Tibial nerve (tissue), 3 donors: Measurements from ENCODE around the gene GNMT.

Experiments used
- POLR2A ChIP-seq, 2 donors: fragments of 450-650 bp; IDR thresholded peaks; one replicate each; pipeline ENCODE4 v1.6.1; 2017; ENCODE audit warnings: antibody characterized with exemption in 2 of 2, mild to moderate bottlenecking in 2 of 2, moderate library complexity in 2 of 2
- TF ChIP-seq, protein P1 (sequence below), 5 experiments: fragments of 200-600 bp in 3 of 5; fragments of 450-650 bp in 2 of 5; sonication (generic) in 3 of 5; IDR thresholded peaks; one replicate each; pipeline ENCODE4 v1.5.1; 2016 to 2019; ENCODE audit warnings: antibody characterized with exemption in 5 of 5, mild to moderate bottlenecking in 3 of 5, moderate library complexity in 2 of 5

DNA sequence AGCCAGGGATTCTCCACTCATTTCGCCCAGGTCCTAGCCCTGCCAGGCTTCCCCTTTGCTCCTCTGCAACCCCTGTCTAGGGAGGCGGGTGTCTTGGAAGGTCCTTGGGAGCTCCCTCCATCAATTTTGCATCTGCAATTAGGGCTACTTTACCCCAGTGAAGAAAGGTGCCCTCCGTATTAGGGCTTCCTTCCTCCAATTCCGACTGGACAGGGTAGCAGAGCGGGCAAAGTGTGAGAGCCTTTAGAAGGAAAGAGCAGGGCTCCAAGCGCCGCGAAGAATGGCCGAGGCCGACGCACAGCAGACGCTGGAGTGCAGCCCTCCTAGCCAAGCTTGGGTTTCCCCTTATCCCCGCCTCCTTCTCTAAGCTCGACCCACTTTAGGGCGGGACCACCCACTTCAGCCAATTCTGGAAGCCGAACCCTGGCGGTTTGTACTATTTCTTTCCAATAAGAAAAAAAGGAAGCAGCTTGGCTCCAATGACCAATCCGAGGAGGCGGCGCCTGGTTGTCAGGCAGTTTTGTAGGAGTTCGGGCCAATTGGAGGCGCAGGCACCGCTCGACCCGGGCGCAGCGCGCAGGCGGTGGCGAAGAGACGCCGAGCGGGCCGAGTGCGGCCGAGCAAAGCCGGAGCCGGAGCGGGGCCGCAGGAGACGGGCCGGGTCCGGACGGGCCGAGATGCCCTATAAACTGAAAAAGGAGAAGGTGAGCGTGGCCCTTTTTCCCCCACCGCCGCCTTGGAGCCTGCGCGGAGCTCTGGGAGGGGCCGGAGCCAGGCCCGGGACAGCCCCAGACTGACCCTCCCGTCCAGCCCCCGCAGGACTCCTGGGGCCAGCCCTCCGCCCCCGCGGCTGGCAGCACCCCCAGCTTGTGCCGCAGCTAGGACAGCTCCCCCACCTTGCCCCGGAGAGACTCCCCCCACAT, 23.7 kb downstream of the GNMT start, which contains the start of gene PPP2R5D:
- TF ChIP-seq POLR2A (IDR thresholded peaks at IDR 0.05): peak; percentile 28 to 89
- TF ChIP-seq, protein P1, sequence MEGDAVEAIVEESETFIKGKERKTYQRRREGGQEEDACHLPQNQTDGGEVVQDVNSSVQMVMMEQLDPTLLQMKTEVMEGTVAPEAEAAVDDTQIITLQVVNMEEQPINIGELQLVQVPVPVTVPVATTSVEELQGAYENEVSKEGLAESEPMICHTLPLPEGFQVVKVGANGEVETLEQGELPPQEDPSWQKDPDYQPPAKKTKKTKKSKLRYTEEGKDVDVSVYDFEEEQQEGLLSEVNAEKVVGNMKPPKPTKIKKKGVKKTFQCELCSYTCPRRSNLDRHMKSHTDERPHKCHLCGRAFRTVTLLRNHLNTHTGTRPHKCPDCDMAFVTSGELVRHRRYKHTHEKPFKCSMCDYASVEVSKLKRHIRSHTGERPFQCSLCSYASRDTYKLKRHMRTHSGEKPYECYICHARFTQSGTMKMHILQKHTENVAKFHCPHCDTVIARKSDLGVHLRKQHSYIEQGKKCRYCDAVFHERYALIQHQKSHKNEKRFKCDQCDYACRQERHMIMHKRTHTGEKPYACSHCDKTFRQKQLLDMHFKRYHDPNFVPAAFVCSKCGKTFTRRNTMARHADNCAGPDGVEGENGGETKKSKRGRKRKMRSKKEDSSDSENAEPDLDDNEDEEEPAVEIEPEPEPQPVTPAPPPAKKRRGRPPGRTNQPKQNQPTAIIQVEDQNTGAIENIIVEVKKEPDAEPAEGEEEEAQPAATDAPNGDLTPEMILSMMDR (IDR thresholded peaks at IDR 0.05): peak in 2 of 5 experiments; percentile 3 to 57
